OCI-LY1 (cell line): ENCODE results near the gene GPR151.

Experiments
- H2AFZ ChIP-seq: fragments of 200-600 bp; sonication (generic), shearing (Covaris generic); 2 replicates; pipeline ENCODE4 v1.6.0; 2014; ENCODE audit warnings: antibody characterized with exemption, mild to moderate bottlenecking, low read length
- H3F3A ChIP-seq: fragments of 200-600 bp; sonication (generic), shearing (Covaris generic); 2 replicates; pipeline ENCODE4 v1.6.0; 2014; ENCODE audit warnings: mild to moderate bottlenecking, antibody characterized with exemption, low read length, moderate library complexity; ENCODE audit not compliant: insufficient read depth
- H3K27ac ChIP-seq: fragments of 200-600 bp; sonication (generic); 2 replicates; pipeline ENCODE4 v1.5.1; 2014; ENCODE audit warnings: low read length, mixed run types, mild to moderate bottlenecking, low read depth; ENCODE audit not compliant: poor library complexity, severe bottlenecking
- H3K27me3 ChIP-seq: fragments of 200-600 bp; sonication (generic); 2 replicates; pipeline ENCODE4 v1.6.0; 2014; ENCODE audit warnings: antibody characterized with exemption, mild to moderate bottlenecking, low read length, moderate library complexity; ENCODE audit not compliant: insufficient read depth
- H3K36me3 ChIP-seq: fragments of 200-600 bp; sonication (generic); 2 replicates; pipeline ENCODE4 v1.6.1; 2014; ENCODE audit warnings: mild to moderate bottlenecking, antibody characterized with exemption, low read length, moderate library complexity, mixed read lengths; ENCODE audit not compliant: insufficient read depth
- H3K4me1 ChIP-seq: fragments of 200-600 bp; sonication (generic); 2 replicates; pipeline ENCODE4 v1.5.1; 2014; ENCODE audit warnings: mild to moderate bottlenecking, low read length, moderate library complexity; ENCODE audit not compliant: insufficient read depth, severe bottlenecking
- H3K4me2 ChIP-seq: fragments of 200-600 bp; sonication (generic), shearing (Covaris generic); 2 replicates; pipeline ENCODE4 v1.6.1; 2014; ENCODE audit warnings: low read length
- H3K4me3 ChIP-seq: fragments of 200-600 bp; sonication (generic); 2 replicates; pipeline ENCODE4 v1.5.1; 2014; ENCODE audit warnings: low read length, low read depth, mild to moderate bottlenecking, mixed read lengths; ENCODE audit not compliant: poor library complexity, severe bottlenecking
- H3K79me2 ChIP-seq: fragments of 200-600 bp; shearing (Covaris generic); 2 replicates; pipeline ENCODE4 v1.6.1; 2016; ENCODE audit warnings: mixed run types, low read length, mixed read lengths; ENCODE audit not compliant: insufficient read depth
- H3K9ac ChIP-seq: fragments of 200-600 bp; sonication (generic), shearing (Covaris generic); 2 replicates; pipeline ENCODE4 v1.6.1; 2014; ENCODE audit warnings: mild to moderate bottlenecking, low read length, mixed read lengths
- H3K9me2 ChIP-seq: fragments of 200-600 bp; sonication (generic), shearing (Covaris generic); 2 replicates; pipeline ENCODE4 v1.6.1; 2014; ENCODE audit warnings: low read depth, mild to moderate bottlenecking, low read length, mixed read lengths
- H3K9me3 ChIP-seq: fragments of 200-600 bp; shearing (Covaris generic); 2 replicates; pipeline ENCODE4 v1.6.1; 2014; ENCODE audit warnings: low read length, mixed read lengths
- H4K20me1 ChIP-seq: fragments of 200-600 bp; sonication (generic), shearing (Covaris generic); 2 replicates; pipeline ENCODE4 v1.6.0; 2016; ENCODE audit warnings: mild to moderate bottlenecking, low read length; ENCODE audit not compliant: insufficient read depth
- CTCF ChIP-seq: fragments of 200-600 bp; sonication (generic), shearing (Covaris generic); IDR thresholded peaks from 2 replicates; pipeline ENCODE4 v1.5.1; 2017; ENCODE audit warnings: mild to moderate bottlenecking, antibody characterized with exemption, low read length, moderate library complexity, mixed read lengths
- EZH2 ChIP-seq: fragments of 200-600 bp; sonication (generic), shearing (Covaris generic); IDR thresholded peaks from 2 replicates; pipeline ENCODE4 v1.8.0; 2017; ENCODE audit warnings: borderline replicate concordance, mixed run types, mild to moderate bottlenecking, antibody characterized with exemption, low read length, moderate library complexity, mixed read lengths

GPR151 gene

GRCh38 chr5:146475906-146476305, 40.1 kb downstream of the GPR151 start:
- peaks cover 97% of the 10 kb centered on the region for H3K36me3 ChIP-seq
- H3K9me3 ChIP-seq = no peaks in the 10 kb centered on the region
- H3K27me3 ChIP-seq = no peaks in the 10 kb centered on the region
- H3K79me2 ChIP-seq = no peaks in the 10 kb centered on the region
- H3K4me3 ChIP-seq = no peak overlapping the region
- TF ChIP-seq CTCF = no peak
- TF ChIP-seq EZH2 = no peak
- H3K27ac ChIP-seq = no peak overlapping the region
- no peaks in the 10 kb centered on the region for H3K9me2 ChIP-seq
- H4K20me1 ChIP-seq = no peaks in the 10 kb centered on the region
- H3K4me1 ChIP-seq = no peaks in the 10 kb centered on the region
- H3K4me2 ChIP-seq = no peak overlapping the region
- H2AFZ ChIP-seq = no peak overlapping the region
- H3F3A ChIP-seq = no peaks in the 10 kb centered on the region
- H3K9ac ChIP-seq = no peak overlapping the region

GRCh38 chr5:146475190-146475780, 40.7 kb downstream of the GPR151 start:
- H3K4me1 ChIP-seq = no peaks in the 10 kb centered on the region
- H3K9ac ChIP-seq = no peak overlapping the region
- H4K20me1 ChIP-seq = no peaks in the 10 kb centered on the region
- peaks cover 97% of the 10 kb centered on the region for H3K36me3 ChIP-seq
- TF ChIP-seq CTCF = peak; percentile 39
- no peak for TF ChIP-seq EZH2
- H2AFZ ChIP-seq = no peak overlapping the region
- no peaks in the 10 kb centered on the region for H3K79me2 ChIP-seq
- no peaks in the 10 kb centered on the region for H3F3A ChIP-seq
- no peaks in the 10 kb centered on the region for H3K27me3 ChIP-seq
- H3K27ac ChIP-seq = no peak overlapping the region
- H3K4me2 ChIP-seq = no peak overlapping the region
- H3K4me3 ChIP-seq = no peak overlapping the region
- no peaks in the 10 kb centered on the region for H3K9me2 ChIP-seq
- H3K9me3 ChIP-seq = no peaks in the 10 kb centered on the region

- H3K9me3 ChIP-seq = no peaks in the 10 kb centered on the region
- no peaks in the 10 kb centered on the region for H3K79me2 ChIP-seq
- no peak overlapping the region for H3K4me3 ChIP-seq
- H3K4me2 ChIP-seq = no peak overlapping the region
- H3K27ac ChIP-seq = no peak overlapping the region
- TF ChIP-seq CTCF = no peak
- TF ChIP-seq EZH2 = no peak
- no peaks in the 10 kb centered on the region for H4K20me1 ChIP-seq
- H3K9me2 ChIP-seq = no peaks in the 10 kb centered on the region
- H3K27me3 ChIP-seq = no peaks in the 10 kb centered on the region
- no peaks in the 10 kb centered on the region for H3K4me1 ChIP-seq
- no peaks in the 10 kb centered on the region for H3F3A ChIP-seq
- H3K9ac ChIP-seq = no peak overlapping the region
- no peak overlapping the region for H2AFZ ChIP-seq
- peaks cover 97% of the 10 kb centered on the region for H3K36me3 ChIP-seq
Measured at GRCh38 chr5:146474065-146474464, 41.9 kb downstream of the GPR151 start.
